ENCODE data around the gene SEMA4G. TPM values are rescaled to one million over a fixed set of nuclear protein-coding genes. Genes with fewer than 3 reads are reported as not detected.

The SEMA4G gene
- total RNA-seq, 1 experiment from 2014 or later = 4.7 TPM

DNA sequence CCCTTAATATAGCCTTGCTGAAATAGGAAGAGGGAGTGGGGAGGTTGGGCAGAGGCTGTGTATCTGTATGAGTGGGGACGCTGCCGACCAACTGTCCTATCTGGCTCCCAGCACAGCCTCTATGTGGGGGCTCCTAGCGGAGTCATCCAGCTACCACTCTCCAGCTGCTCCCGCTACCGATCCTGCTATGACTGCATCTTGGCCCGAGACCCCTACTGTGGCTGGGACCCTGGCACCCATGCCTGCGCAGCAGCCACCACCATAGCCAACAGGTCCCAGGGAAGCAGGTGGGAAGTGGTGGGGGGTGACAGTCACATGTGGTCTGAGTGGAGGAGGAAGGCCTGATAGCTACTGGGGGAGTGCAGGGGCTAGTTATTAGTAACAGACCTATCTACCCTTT lies 11.4 kb downstream of the SEMA4G start:
- Histone ChIP-seq H3K27me3 (ENCODE audit: control insufficient read depth, insufficient read depth, low read length) (no peaks in the 10 kb centered on the region), H3K36me3 (ENCODE audit: control insufficient read depth, insufficient read depth, low read length) (no peaks in the 10 kb centered on the region), H3K4me1 (ENCODE audit: control insufficient read depth, insufficient read depth, low read length) (peaks cover under 1% of the 10 kb centered on the region; the same call in 1 of the 2 replicates), H3K4me3 (ENCODE audit: low read depth in 2 of 2, low read length in 2 of 2) (no peak overlapping the region), H3K9me3 (ENCODE audit: control insufficient read depth, insufficient read depth, low read depth, low read length) (no peaks in the 10 kb centered on the region), H3K27ac (ENCODE audit: low read length) (no peak overlapping the region)
- no peak for DNase-seq (ENCODE audit: low read depth, low spot score)
- POLR2A ChIA-PET = interaction anchor here (0.7 kb wide), 1 partner anchor 16 kb away, joined by 3 read pairs; no protein-coding TSS in a partner anchor
- no peak for TF ChIP-seq POLR2AphosphoS5 (IDR thresholded peaks at IDR 0.05; ENCODE audit: low read depth, low read length)
- TF ChIP-seq CTCF (IDR thresholded peaks at IDR 0.05) = no peak
- no peak for TF ChIP-seq TCF7L2 (IDR thresholded peaks at IDR 0.05; ENCODE audit: low read depth, low read length)
- TF ChIP-seq REST (IDR thresholded peaks at IDR 0.05; ENCODE audit: insufficient read depth in 1 of 2, low read depth in 2 of 2, low read length in 1 of 2) = no peak
- no peak for TF ChIP-seq SIN3A (IDR thresholded peaks at IDR 0.05; ENCODE audit: borderline replicate concordance, insufficient read depth, low read depth, low read length)
- intact Hi-C loops (cut with micrococcal nuclease; ENCODE audit: unreplicated experiment) (no loop called here), in situ Hi-C loops (cut with HindIII; ENCODE audit: low pct_unique_long_range_greater_than_20kb, low sequenced_read_pairs) (no loop called here)
- no peak for ATAC-seq
- no TSS peak for BruUV-seq (replicated peaks)
- CTCF ChIA-PET = no interaction called here

DNA sequence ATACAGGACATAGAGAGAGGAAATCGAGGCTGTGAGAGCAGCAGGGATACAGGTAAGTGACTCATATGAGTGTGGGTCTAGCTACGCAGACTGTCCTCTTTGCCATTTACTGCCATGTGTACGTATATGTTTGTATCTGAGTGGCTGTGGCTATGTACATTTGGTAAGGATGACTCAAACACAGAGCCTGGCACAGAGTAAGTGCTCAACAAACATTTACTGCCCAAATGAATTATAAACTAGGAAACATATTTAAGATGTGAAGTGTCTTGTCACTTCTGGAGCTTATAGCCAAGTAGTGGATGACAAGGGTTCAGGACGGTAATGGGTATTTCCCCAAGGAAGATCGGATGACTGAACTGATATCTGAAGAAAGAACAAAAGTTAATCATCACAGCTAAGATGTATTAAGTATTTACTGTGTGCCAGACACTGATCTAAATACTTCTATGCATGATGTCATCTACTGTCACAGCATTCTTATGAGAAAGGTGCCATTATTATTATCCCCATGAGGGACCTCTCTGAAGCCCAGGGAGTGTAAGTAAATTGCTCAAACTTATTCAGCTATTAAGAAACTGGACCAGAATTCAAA lies 12.0 kb downstream of the SEMA4G start:
- no peak overlapping the region for H3K27ac ChIP-seq (ENCODE audit: low read length)
- ATAC-seq = no peak
- in situ Hi-C loops (cut with HindIII; ENCODE audit: low pct_unique_long_range_greater_than_20kb, low sequenced_read_pairs) (no loop called here), intact Hi-C loops (cut with micrococcal nuclease; ENCODE audit: unreplicated experiment) (no loop called here)
- ChIA-PET POLR2A (interaction anchor here (0.7 kb wide), 1 partner anchor 16 kb away, joined by 3 read pairs; no protein-coding TSS in a partner anchor), CTCF (no interaction called here)
- no peaks in the 10 kb centered on the region for H3K27me3 ChIP-seq (ENCODE audit: control insufficient read depth, insufficient read depth, low read length)
- H3K9me3 ChIP-seq (ENCODE audit: control insufficient read depth, insufficient read depth, low read depth, low read length) = no peaks in the 10 kb centered on the region
- no TSS peak for BruUV-seq (replicated peaks)
- H3K4me3 ChIP-seq (ENCODE audit: low read depth in 2 of 2, low read length in 2 of 2) = no peak overlapping the region
- no peak for TF ChIP-seq REST (IDR thresholded peaks at IDR 0.05; ENCODE audit: insufficient read depth in 1 of 2, low read depth in 2 of 2, low read length in 1 of 2)
- TF ChIP-seq CTCF (IDR thresholded peaks at IDR 0.05) = no peak
- no peak for TF ChIP-seq TCF7L2 (IDR thresholded peaks at IDR 0.05; ENCODE audit: low read depth, low read length)
- no peak for TF ChIP-seq SIN3A (IDR thresholded peaks at IDR 0.05; ENCODE audit: borderline replicate concordance, insufficient read depth, low read depth, low read length)
- no peak for TF ChIP-seq POLR2AphosphoS5 (IDR thresholded peaks at IDR 0.05; ENCODE audit: low read depth, low read length)
- no peaks in the 10 kb centered on the region for H3K36me3 ChIP-seq (ENCODE audit: control insufficient read depth, insufficient read depth, low read length)
- peaks cover 6% of the 10 kb centered on the region for H3K4me1 ChIP-seq (ENCODE audit: control insufficient read depth, insufficient read depth, low read length)
- DNase-seq (ENCODE audit: low read depth, low spot score) = no peak
